ENCODE measurements around the gene ERVMER34-1.

GRCh38 chr4:52713456-52713937 lies 37.7 kb downstream of the ERVMER34-1 start:
- TF ChIP-seq CTCF (conservative IDR thresholded peaks at IDR 0.05; ENCODE audit: low read length) (no peak), EZH2phosphoT487 (IDR thresholded peaks at IDR 0.05; ENCODE audit: borderline replicate concordance) (no peak)
